Right ventricle myocardium inferior (tissue), 1 donor: ENCODE data around the gene YBEY. TPM values are rescaled to one million over a fixed set of nuclear protein-coding genes. Genes with fewer than 3 reads are reported as not detected.

Source experiments
- ATAC-seq: fragments of 200-7000 bp; cut with Tn5 transposase; one replicate; pipeline ENCODE4 v1.9.1; 2020; ENCODE audit warnings: mild to moderate bottlenecking, moderate library complexity
- DNase-seq: peaks from one replicate; pipeline ENCODE4 v3.0.0; 2021; ENCODE audit errors: missing footprints
- intact Hi-C: fragments of 100-400 bp; cut with DNase I; formaldehyde crosslinking; loops from one replicate; pipeline ENCODE4 v1.11.0; 2022
- total RNA-seq: library from RNA; stranded (reverse); fragmentation: NEBNext Ultra II Directional; extraction: Animal tissue kit (Norgen Biotek cat#: 25700); gene quantifications from one replicate; pipeline ENCODE4 v1.2.1, GENCODE V29; 2021
- donor health status: DM: no; HTN: yes; CAD: no; lungs with severe emphysema.

Gene YBEY
- total RNA-seq, 1 donor from 2014 or later: 18.6 TPM

GRCh38 chr21:46320331-46320801 lies 34.2 kb downstream of the YBEY start:
- DNase-seq: peak; percentile 21
- ATAC-seq: no peak
- intact Hi-C loops: loop anchor here (5.0 to 10.0 kb wide), 4 partner anchors 33 to 134 kb away; partner anchors contain the start of genes DIP2A, MCM3AP and YBEY

- peak; percentile 58 for DNase-seq
- ATAC-seq: no peak
- intact Hi-C loops: loop anchor here (5.0 to 10.0 kb wide), 4 partner anchors 35 to 135 kb away; partner anchors contain the start of genes DIP2A, MCM3AP and YBEY
Measured at GRCh38 chr21:46322351-46323226, 36.4 kb downstream of the YBEY start.

GRCh38 chr21:46323227-46323709 lies 37.1 kb downstream of the YBEY start:
- DNase-seq: no peak
- intact Hi-C loops: loop anchor here (5.0 to 10.0 kb wide), 4 partner anchors 36 to 136 kb away; partner anchors contain the start of genes DIP2A, MCM3AP and YBEY
- no peak for ATAC-seq

- peak; percentile 99 for DNase-seq
- intact Hi-C loops: loop anchor here (5.0 to 10.0 kb wide), 4 partner anchors 37 to 137 kb away; partner anchors contain the start of genes DIP2A, MCM3AP and YBEY
- ATAC-seq: peak; percentile 96
Measured at GRCh38 chr21:46323710-46324389, 37.7 kb downstream of the YBEY start, which contains the start of the genes C21orf58 and PCNT. C21orf58 (minus strand) TSS chr21:46323870; CDS start chr21:46322738, 1,132 bp downstream. PCNT (plus strand) TSS chr21:46324156; CDS start chr21:46324229, 73 bp downstream.

GRCh38 chr21:46324390-46325072 lies 38.4 kb downstream of the YBEY start:
- peak; percentile 91 for ATAC-seq
- peak; percentile 94 for DNase-seq
- intact Hi-C loops: loop anchor here (5.0 to 10.0 kb wide), 4 partner anchors 37 to 137 kb away; partner anchors contain the start of genes DIP2A, MCM3AP and YBEY

GRCh38 chr21:46325073-46325912 lies 39.2 kb downstream of the YBEY start:
- peak; percentile 80 for DNase-seq
- intact Hi-C loops: loop anchor here (10.0 kb wide), 1 partner anchor 130 kb away; the partner anchor contains the start of gene DIP2A
- ATAC-seq: peak; percentile 18

GRCh38 chr21:46326110-46326703 lies 40.1 kb downstream of the YBEY start:
- ATAC-seq (no peak), DNase-seq (peak; percentile 23)
- intact Hi-C loops: loop anchor here (10.0 kb wide), 1 partner anchor 129 kb away; the partner anchor contains the start of gene DIP2A

GRCh38 chr21:46327711-46328110 lies 41.6 kb downstream of the YBEY start:
- DNase-seq (peak; percentile 63), ATAC-seq (no peak)
- intact Hi-C loops: loop anchor here (10.0 kb wide), 1 partner anchor 127 kb away; the partner anchor contains the start of gene DIP2A

GRCh38 chr21:46328151-46328550 lies 42.0 kb downstream of the YBEY start:
- no peak for ATAC-seq
- intact Hi-C loops: loop anchor here (10.0 kb wide), 1 partner anchor 127 kb away; the partner anchor contains the start of gene DIP2A
- peak; percentile 51 for DNase-seq

GRCh38 chr21:46329796-46330195 lies 43.7 kb downstream of the YBEY start:
- intact Hi-C loops: loop anchor here (10.0 kb wide), 1 partner anchor 125 kb away; the partner anchor contains the start of gene DIP2A
- ATAC-seq (no peak), DNase-seq (no peak)

GRCh38 chr21:46334351-46335140 lies 48.4 kb downstream of the YBEY start:
- DNase-seq (no peak), ATAC-seq (no peak)
- intact Hi-C loops: no loop called here

GRCh38 chr21:46336603-46337002 lies 50.5 kb downstream of the YBEY start:
- intact Hi-C loops: no loop called here
- DNase-seq (no peak), ATAC-seq (no peak)

- intact Hi-C loops: no loop called here
- ATAC-seq (no peak), DNase-seq (peak; percentile 54)
Measured at GRCh38 chr21:46340998-46341397, 54.9 kb downstream of the YBEY start.

GRCh38 chr21:46344219-46344915 lies 58.2 kb downstream of the YBEY start:
- ATAC-seq (no peak), DNase-seq (peak; percentile 31)
- intact Hi-C loops: no loop called here

GRCh38 chr21:46345861-46346260 lies 59.7 kb downstream of the YBEY start:
- ATAC-seq (no peak), DNase-seq (peak; percentile 22)
- intact Hi-C loops: no loop called here
